WTC11 (cell line): ENCODE data around the gene ATP11A. TPM values are rescaled to one million over a fixed set of nuclear protein-coding genes. Genes with fewer than 3 reads are reported as not detected.

Experiments used
- ATAC-seq: fragments of 200-7000 bp; cut with Tn5 transposase; 2 replicates; pipeline ENCODE4 v1.10.0; 2021; ENCODE audit warnings: mild to moderate bottlenecking, moderate library complexity
- CTCF ChIA-PET: fragments of 300-600 bp; sonication (Branson Sonifier 250); formaldehyde crosslinking; loops from one replicate; lab custom pipeline; 2021; ENCODE audit warnings: antibody characterized with exemption; lab: Charles Lee
- POLR2A ChIA-PET: fragments of 350-600 bp; sonication (Branson Sonifier 250); formaldehyde crosslinking; loops from one replicate; lab custom pipeline; 2021; ENCODE audit warnings: antibody characterized with exemption; lab: Charles Lee
- DNase-seq: peaks from one replicate; pipeline ENCODE4 v3.0.0; 2021; ENCODE audit warnings: low spot score
- H3K27ac Mint-ChIP-seq: 2 replicates; pipeline ENCODE4 v1.8.0; 2021; ENCODE audit warnings: mixed read lengths
- H3K27me3 Mint-ChIP-seq: 2 replicates; pipeline ENCODE4 v1.8.0; 2021; ENCODE audit warnings: low read depth, mild to moderate bottlenecking, moderate library complexity, mixed read lengths
- H3K36me3 Mint-ChIP-seq: 2 replicates; pipeline ENCODE4 v1.8.0; 2021; ENCODE audit warnings: mixed read lengths
- H3K4me1 Mint-ChIP-seq: 2 replicates; pipeline ENCODE4 v1.8.0; 2022; ENCODE audit warnings: mixed read lengths
- H3K4me3 Mint-ChIP-seq: 2 replicates; pipeline ENCODE4 v1.8.0; 2021; ENCODE audit warnings: mild to moderate bottlenecking, moderate library complexity, mixed read lengths
- H3K9me3 Mint-ChIP-seq: 2 replicates; pipeline ENCODE4 v1.8.0; 2021; ENCODE audit warnings: mixed read lengths
- ATF1 ChIP-seq: sonication (generic); formaldehyde crosslinking; IDR thresholded peaks from 2 replicates; pipeline ENCODE4 v1.8.1; 2023; ENCODE audit warnings: mild to moderate bottlenecking, moderate library complexity, missing genetic modification reagents
- CDX4 ChIP-seq: fragments of 250-450 bp; sonication (Bioruptor Pico); IDR thresholded peaks from 2 replicates; pipeline ENCODE4 v1.9.0; 2021; ENCODE audit warnings: moderate library complexity, mild to moderate bottlenecking, inconsistent platforms, borderline replicate concordance
- CTCF ChIP-seq: fragments of 200-600 bp; IDR thresholded peaks from 2 replicates; pipeline ENCODE4 v1.8.0; 2022; ENCODE audit warnings: antibody characterized with exemption
- ERG ChIP-seq: fragments of 250-450 bp; sonication (Bioruptor Pico); IDR thresholded peaks from 2 replicates; pipeline ENCODE4 v1.8.0; 2021; ENCODE audit warnings: mild to moderate bottlenecking
- HMGXB4 ChIP-seq: sonication (generic); formaldehyde crosslinking; IDR thresholded peaks from 2 replicates; pipeline ENCODE4 v1.8.1; 2023; ENCODE audit warnings: mild to moderate bottlenecking, moderate library complexity, missing genetic modification reagents
- PRDM15 ChIP-seq: sonication (generic); formaldehyde crosslinking; IDR thresholded peaks from 2 replicates; pipeline ENCODE4 v1.8.0; 2022; ENCODE audit warnings: missing genetic modification reagents
- STAT6 ChIP-seq: sonication (generic); formaldehyde crosslinking; conservative IDR thresholded peaks from 2 replicates; pipeline ENCODE4 v1.8.1; 2023; ENCODE audit warnings: mild to moderate bottlenecking, low read depth, missing genetic modification reagents, moderate library complexity
- ZNF138 ChIP-seq: sonication (generic); formaldehyde crosslinking; conservative IDR thresholded peaks from 2 replicates; pipeline ENCODE4 v1.8.1; 2022; ENCODE audit warnings: mild to moderate bottlenecking, moderate library complexity, missing genetic modification reagents
- ZNF416 ChIP-seq: fragments of 250-450 bp; sonication (Bioruptor Pico); IDR thresholded peaks from 2 replicates; pipeline ENCODE4 v1.9.0; 2021; ENCODE audit warnings: mild to moderate bottlenecking, inconsistent platforms
- ZNF423 ChIP-seq: fragments of 250-450 bp; sonication (Bioruptor Pico); IDR thresholded peaks from 2 replicates; pipeline ENCODE4 v2.1.2; 2022; ENCODE audit warnings: mild to moderate bottlenecking, moderate library complexity
- total RNA-seq: library from RNA; stranded (reverse); gene quantifications from 3 replicates; pipeline ENCODE4 v1.2.3, GENCODE V29; 2021
- TF ChIP-seq, protein P1 (sequence below): sonication (generic); formaldehyde crosslinking; IDR thresholded peaks from 2 replicates; pipeline ENCODE4 v1.8.1; 2022; ENCODE audit warnings: mild to moderate bottlenecking, moderate library complexity, missing genetic modification reagents
- TF ChIP-seq, protein P2 (sequence below): sonication (generic); formaldehyde crosslinking; IDR thresholded peaks from 2 replicates; pipeline ENCODE4 v1.8.0; 2022; ENCODE audit warnings: mild to moderate bottlenecking, missing genetic modification reagents
- TF ChIP-seq, protein P3 (sequence below): fragments of 250-450 bp; sonication (Bioruptor Pico); conservative IDR thresholded peaks from 2 replicates; pipeline ENCODE4 v1.9.0; 2021; ENCODE audit warnings: mild to moderate bottlenecking

Gene ATP11A
- total RNA-seq, 1 experiment from 2014 or later: 100 TPM

- ChIA-PET POLR2A (no interaction called here), CTCF (interaction anchor here (0.8 to 1.6 kb wide), 4 partner anchors 14 to 277 kb away, joined by 3 to 8 read pairs (median 4); no protein-coding TSS in a partner anchor)
- Mint-ChIP-seq H3K36me3 (peaks cover 7% of the 10 kb centered on the region), H3K4me3 (no peak overlapping the region), H3K4me1 (peaks cover 21% of the 10 kb centered on the region), H3K27me3 (no peaks in the 10 kb centered on the region), H3K27ac (peak overlapping the region; percentile 55), H3K9me3 (no peaks in the 10 kb centered on the region)
- DNase-seq (no peak), ATAC-seq (no peak)
- TF ChIP-seq STAT6: no peak
- no peak for TF ChIP-seq CDX4
- TF ChIP-seq, protein P1, sequence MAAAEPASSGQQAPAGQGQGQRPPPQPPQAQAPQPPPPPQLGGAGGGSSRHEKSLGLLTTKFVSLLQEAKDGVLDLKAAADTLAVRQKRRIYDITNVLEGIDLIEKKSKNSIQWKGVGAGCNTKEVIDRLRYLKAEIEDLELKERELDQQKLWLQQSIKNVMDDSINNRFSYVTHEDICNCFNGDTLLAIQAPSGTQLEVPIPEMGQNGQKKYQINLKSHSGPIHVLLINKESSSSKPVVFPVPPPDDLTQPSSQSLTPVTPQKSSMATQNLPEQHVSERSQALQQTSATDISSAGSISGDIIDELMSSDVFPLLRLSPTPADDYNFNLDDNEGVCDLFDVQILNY (CRISPR knock-in tag): no peak
- TF ChIP-seq, protein P2, sequence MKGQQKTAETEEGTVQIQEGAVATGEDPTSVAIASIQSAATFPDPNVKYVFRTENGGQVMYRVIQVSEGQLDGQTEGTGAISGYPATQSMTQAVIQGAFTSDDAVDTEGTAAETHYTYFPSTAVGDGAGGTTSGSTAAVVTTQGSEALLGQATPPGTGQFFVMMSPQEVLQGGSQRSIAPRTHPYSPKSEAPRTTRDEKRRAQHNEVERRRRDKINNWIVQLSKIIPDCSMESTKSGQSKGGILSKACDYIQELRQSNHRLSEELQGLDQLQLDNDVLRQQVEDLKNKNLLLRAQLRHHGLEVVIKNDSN (CRISPR knock-in tag): no peak
- TF ChIP-seq ZNF416 (CRISPR knock-in tag): no peak
These were observed 227.9 kb downstream of the ATP11A start for GRCh38 chr13:112917737-112918136.

DNA sequence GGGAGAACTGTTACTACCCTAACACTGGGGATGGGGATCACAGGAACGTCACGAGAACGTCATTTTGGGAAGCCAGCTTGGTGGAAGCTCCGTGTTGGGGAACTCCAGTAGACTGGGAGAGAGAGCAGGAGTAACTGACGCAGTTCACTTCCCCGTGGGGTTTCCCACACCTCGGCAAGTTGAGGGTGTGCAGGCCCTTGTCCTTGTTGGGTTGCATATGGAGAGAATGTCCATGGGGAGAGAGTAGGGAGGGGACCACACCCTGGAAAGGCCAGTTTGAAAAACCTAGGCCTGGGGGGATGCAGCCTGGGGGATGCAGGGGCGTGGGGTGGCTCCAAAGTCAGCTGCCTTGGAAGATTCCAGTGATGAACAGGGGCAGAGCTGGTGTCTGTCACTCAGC is 228.4 kb downstream of the ATP11A start:
- ATAC-seq: no peak
- Mint-ChIP-seq H3K4me3 (no peak overlapping the region), H3K36me3 (peaks cover 7% of the 10 kb centered on the region), H3K27me3 (no peaks in the 10 kb centered on the region), H3K9me3 (no peaks in the 10 kb centered on the region), H3K27ac (peak overlapping the region; percentile 52), H3K4me1 (peaks cover 21% of the 10 kb centered on the region)
- ChIA-PET CTCF (interaction anchor here (0.8 to 1.6 kb wide), 4 partner anchors 13 to 278 kb away, joined by 3 to 8 read pairs (median 4); no protein-coding TSS in a partner anchor), POLR2A (no interaction called here)
- TF ChIP-seq HMGXB4 (CRISPR knock-in tag) (no peak), ERG (CRISPR knock-in tag) (no peak), CTCF (no peak), ZNF423 (CRISPR knock-in tag) (no peak)
- no peak for DNase-seq

GRCh38 chr13:112918746-112919145 is 228.9 kb downstream of the ATP11A start:
- Mint-ChIP-seq H3K4me3 (no peak overlapping the region), H3K9me3 (peaks cover 3% of the 10 kb centered on the region), H3K4me1 (peaks cover 21% of the 10 kb centered on the region), H3K27me3 (no peaks in the 10 kb centered on the region), H3K27ac (no peak overlapping the region), H3K36me3 (peaks cover 11% of the 10 kb centered on the region)
- DNase-seq (no peak), ATAC-seq (no peak)
- CTCF ChIA-PET: interaction anchor here (0.8 to 1.6 kb wide), 3 partner anchors 13 to 45 kb away, joined by 3 to 8 read pairs (median 5); no protein-coding TSS in a partner anchor
- POLR2A ChIA-PET: no interaction called here
- TF ChIP-seq, protein P3, sequence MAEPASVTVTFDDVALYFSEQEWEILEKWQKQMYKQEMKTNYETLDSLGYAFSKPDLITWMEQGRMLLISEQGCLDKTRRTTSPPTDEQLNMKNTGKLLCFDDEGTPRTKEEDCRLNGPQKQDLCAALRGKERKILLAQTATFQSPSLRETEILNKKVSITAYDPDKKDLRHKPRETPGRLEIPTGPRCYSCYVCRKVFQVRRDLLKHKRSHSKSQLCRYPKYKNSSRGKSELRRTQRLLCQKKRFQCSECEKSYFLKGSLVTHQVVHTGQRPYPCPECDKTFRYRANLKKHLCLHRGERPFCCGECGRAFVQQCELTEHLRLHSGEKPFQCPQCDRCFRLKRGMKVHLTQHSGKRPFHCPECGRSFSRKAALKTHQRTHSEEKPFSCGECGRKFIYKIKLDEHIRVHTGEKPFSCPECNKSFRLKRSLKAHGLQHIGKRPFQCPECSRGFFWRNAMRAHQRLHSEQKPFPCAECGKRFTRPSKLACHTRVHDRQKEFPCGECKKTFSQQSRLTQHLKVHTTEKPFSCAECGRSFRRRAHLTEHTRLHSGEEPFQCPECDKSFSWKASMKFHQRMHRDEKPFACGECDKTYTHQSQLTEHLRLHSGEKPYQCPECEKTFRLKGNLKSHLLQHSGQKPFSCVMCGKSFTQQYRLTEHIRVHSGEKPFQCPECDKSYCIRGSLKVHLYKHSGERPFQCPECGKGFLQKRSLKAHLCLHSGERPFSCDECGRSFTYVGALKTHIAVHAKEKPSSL: no peak
- no peak for TF ChIP-seq ZNF138 (CRISPR knock-in tag)
- TF ChIP-seq ATF1 (CRISPR knock-in tag): no peak
- no peak for TF ChIP-seq PRDM15 (CRISPR knock-in tag)
